Measurements from ENCODE around the gene AGBL4.

DNA sequence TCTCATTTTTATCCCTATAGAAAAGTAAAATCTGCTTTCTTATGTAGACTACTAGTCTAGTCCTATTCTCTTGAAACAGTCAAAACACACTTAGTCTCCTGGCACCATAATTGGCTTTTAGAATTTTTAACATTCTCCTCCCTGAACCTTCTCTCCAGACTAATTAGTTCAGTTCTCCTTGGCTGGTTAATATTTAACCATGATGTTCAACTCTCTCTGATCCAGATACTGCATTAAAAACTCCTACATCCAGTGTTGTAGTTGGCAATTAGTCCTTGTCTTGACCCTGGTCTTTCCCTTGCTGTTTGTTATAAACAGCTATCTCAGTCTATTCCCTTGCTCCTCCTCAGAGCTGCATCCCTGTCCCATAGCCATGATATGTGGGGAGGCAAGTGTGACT lies 824.2 kb downstream of the AGBL4 start:
- TF ChIP-seq POLR2A (IDR thresholded peaks at IDR 0.05; ENCODE audit: low read depth, low read length), result no peak
- no peak for TF ChIP-seq POLR2AphosphoS5 (IDR thresholded peaks at IDR 0.05; ENCODE audit: low read depth, low read length)
- no peak for TF ChIP-seq TAF1 (IDR thresholded peaks at IDR 0.05; ENCODE audit: low read depth, low read length)
- no peak for TF ChIP-seq PAX5 (IDR thresholded peaks at IDR 0.05; ENCODE audit: insufficient read depth, low read length, severe bottlenecking)
- no peak for TF ChIP-seq SPI1 (IDR thresholded peaks at IDR 0.05; ENCODE audit: low read depth, low read length)
- no peak for TF ChIP-seq POU2F2 (IDR thresholded peaks at IDR 0.05; ENCODE audit: low read depth, low read length)
